ENCODE data around the gene IGSF21. TPM values are rescaled to one million over a fixed set of nuclear protein-coding genes. Genes with fewer than 3 reads are reported as not detected.
A peak's percentile ranks its signal among the peaks of the same experiment; 100 is the strongest.

IGSF21 gene
- total and polyA plus RNA-seq, 2 donors (not counting 3 experiments of a cell fraction or from before 2014, with no cell fraction given): not detected

GRCh38 chr1:18100491-18101063 lies 7.0 kb upstream of the IGSF21 start:
- dilution Hi-C loops (cut with MboI; ENCODE audit: extremely low pct_ligation_motif_present, low sequenced_read_pairs) (no loop called here), intact Hi-C loops (cut with micrococcal nuclease) (loop anchor here (5.0 kb wide), 1 partner anchor 482 kb away; no protein-coding TSS in a partner anchor)
- H3K36me3 ChIP-seq (ENCODE audit: control insufficient read depth in 2 of 2, extremely low read depth in 1 of 2, insufficient read depth in 2 of 2, low read length in 2 of 2): no peaks in the 10 kb centered on the region
- DNase-seq (ENCODE audit: low read depth, low spot score) (peak; percentile 20), FAIRE-seq (peak; percentile 89)
- CTCF ChIA-PET: interaction anchor here (1.2 to 3.7 kb wide), 2 partner anchors 439 to 606 kb away, joined by 6 to 27 read pairs; no protein-coding TSS in a partner anchor
- H3K9ac ChIP-seq (replicated peaks; ENCODE audit: extremely low read depth, insufficient read depth, low read length): no peak overlapping the region
- no peaks in the 10 kb centered on the region for H3K9me1 ChIP-seq (replicated peaks; ENCODE audit: control insufficient read depth, extremely low read depth, insufficient read depth, low read length)
- no peak overlapping the region for H2AFZ ChIP-seq (ENCODE audit: low read depth, low read length)
- no peaks in the 10 kb centered on the region for H3K4me1 ChIP-seq (ENCODE audit: control insufficient read depth, extremely low read depth, insufficient read depth, low read length)
- no peaks in the 10 kb centered on the region for H4K20me1 ChIP-seq (replicated peaks; ENCODE audit: control insufficient read depth, extremely low read depth, insufficient read depth, low read length)
- H3K9me3 ChIP-seq (replicated peaks; ENCODE audit: control insufficient read depth, insufficient read depth, low read length): no peaks in the 10 kb centered on the region
- no peak for TF ChIP-seq MYC (IDR thresholded peaks at IDR 0.05; ENCODE audit: low read depth, low read length)
- peak; percentile 53 to 70 for TF ChIP-seq CTCF (IDR thresholded peaks at IDR 0.05; ENCODE audit: extremely low read depth in 1 of 2, insufficient read depth in 1 of 2, low read depth in 1 of 2, low read length in 2 of 2)
- no peak for TF ChIP-seq EZH2 (IDR thresholded peaks at IDR 0.05; ENCODE audit: borderline replicate concordance, low read depth, low read length, severe bottlenecking)
- TF ChIP-seq JUN (IDR thresholded peaks at IDR 0.05; ENCODE audit: borderline replicate concordance, insufficient read depth, insufficient read length, low read depth): no peak
- no peak for TF ChIP-seq POLR2AphosphoS5 (IDR thresholded peaks at IDR 0.05; ENCODE audit: insufficient read depth, low read depth, low read length)
- BruUV-seq (replicated peaks): no TSS peak
- H3K4me2 ChIP-seq (ENCODE audit: insufficient read depth, low read length): no peak overlapping the region
- no peak overlapping the region for H3K4me3 ChIP-seq (replicated peaks in 1 of 3; ENCODE audit: insufficient read depth in 1 of 3, low read depth in 1 of 3, low read length in 3 of 3)
- POLR2A ChIA-PET: no interaction called here
- no peaks in the 10 kb centered on the region for H3K79me2 ChIP-seq (ENCODE audit: control insufficient read depth, insufficient read depth, low read length)
- no peaks in the 10 kb centered on the region for H3K27me3 ChIP-seq (ENCODE audit: control insufficient read depth in 2 of 2, insufficient read depth in 2 of 2, low read length in 2 of 2)
- no peak overlapping the region for H3K27ac ChIP-seq (ENCODE audit: insufficient read depth, low read depth, low read length)
